ENCODE data around the gene PPM1F.
"Not testable (repeated sequence)": the region's sequence is repeated elsewhere in the genome, so short reads cannot be mapped to it uniquely, and the experiment has no call there.

Gene PPM1F

DNA sequence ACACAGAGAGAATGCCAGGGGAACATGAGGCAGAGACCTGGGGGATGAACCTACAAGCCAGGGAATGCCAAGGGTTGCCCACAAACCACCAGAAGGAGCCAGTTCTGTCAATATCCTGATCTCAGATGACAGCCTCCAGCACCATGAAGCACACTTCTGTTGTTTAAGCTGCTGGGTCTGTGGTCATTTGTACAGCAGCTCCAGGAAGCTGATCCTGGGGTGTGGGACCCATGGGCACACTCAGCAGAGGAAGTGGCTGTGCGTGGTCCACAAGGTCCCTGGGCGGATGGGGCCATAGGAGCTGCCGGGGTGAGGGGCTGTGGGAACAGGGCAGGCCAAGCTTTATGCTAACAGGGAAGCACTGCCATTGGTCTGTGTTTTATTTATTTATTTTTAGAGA is 12.1 kb downstream of the PPM1F start:
- no peak for DNase-seq (ENCODE audit: low spot score)

DNA sequence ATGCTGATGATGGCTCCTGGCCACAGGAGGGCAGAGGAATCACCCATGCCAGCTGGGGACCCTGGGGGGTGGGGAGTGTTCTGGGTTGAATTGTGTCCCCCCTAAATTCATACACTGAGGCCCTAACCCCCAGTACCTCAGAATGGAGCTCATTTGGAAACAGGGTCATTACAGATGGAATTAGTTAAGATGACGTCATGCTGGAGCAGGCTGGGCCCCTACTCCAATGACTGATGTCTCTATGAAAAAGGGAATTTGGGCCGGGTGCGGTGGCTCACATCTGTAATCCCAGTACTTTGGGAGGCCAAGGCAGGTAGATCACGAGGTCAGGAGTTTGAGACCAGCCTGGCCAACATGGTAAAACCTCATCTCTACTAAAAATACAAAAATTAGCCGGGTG is 12.7 kb downstream of the PPM1F start:
- not testable (repeated sequence) for DNase-seq (ENCODE audit: low spot score)

DNA sequence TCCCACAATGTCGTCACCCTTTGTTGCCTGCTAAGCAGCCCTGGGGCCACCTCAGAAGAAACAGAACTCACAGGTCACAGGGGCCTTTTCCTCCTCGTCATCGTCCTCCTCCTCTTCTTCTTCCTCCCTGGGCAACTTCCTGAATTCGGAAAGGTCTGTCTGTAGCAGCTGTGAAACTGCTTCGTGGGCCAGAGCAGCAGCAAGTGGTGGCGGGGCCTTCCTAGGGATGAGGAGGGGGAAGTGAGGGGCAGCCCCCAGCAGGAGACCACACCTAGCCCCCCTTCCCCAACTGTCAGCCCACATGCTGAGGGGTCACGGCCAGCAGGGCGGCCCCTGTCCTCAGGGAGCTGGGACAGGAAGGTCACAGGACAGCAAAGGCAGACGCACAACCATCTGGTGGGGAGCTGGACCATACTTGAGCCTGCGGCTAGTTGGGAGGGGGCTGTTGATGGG is 13.2 kb downstream of the PPM1F start:
- DNase-seq (ENCODE audit: low spot score), result no peak

DNA sequence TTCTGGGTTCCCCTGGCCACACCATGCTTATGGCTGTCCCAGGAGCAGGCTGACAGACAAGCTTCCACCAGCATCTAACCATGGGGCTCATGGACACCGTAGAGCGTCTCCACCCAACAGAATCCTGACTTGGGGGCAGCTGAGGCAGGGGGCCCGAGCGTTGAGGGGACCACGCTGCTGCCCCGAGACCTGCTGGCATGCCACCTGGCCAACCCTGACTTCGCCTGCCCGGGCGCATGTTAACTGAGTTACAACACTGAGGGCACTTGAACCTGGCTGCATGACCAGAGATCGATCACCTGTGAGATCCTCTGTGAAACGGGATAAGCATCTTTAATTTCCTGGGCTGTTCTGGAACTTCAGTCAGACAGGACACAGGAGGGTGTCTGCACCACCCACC is 13.7 kb downstream of the PPM1F start:
- DNase-seq (ENCODE audit: low spot score), result no peak

DNA sequence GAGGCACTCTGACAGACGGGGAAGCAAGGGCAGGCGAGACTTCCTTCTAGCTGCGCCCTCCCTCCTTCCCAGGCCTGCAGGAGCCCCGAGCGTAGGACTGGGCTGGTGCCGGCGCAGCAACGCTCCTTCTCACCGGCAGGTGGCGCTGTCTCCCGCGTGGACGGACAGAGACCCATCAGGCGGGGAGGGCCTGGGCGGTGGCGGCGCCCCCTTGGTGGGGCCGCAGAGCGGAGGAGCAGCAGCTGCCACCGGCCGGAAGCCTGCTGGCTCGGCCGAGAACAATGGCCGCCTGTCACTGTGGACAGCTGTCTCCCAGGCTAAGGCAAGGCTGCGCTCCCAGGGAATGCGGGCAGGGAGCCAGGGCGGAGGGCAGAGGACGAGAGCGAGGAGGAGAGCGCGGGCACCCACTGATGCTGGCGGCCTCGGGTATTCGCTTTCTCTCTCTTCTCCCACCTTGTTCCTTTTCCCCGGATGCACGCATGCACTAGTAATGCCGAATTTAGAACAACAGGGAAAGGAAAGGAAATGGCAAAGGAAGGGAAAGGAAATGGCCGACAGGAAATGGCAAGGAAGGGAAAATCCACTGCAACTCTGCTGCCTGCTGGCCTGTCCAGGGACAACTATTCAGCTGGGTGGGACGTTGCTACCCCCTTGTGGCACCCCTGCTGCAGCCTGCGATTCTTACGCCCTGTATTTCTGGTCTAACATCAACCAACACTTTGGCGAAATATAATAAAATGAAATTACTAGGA is 14.4 kb downstream of the PPM1F start:
- DNase-seq (ENCODE audit: low spot score), result peak; percentile 96

DNA sequence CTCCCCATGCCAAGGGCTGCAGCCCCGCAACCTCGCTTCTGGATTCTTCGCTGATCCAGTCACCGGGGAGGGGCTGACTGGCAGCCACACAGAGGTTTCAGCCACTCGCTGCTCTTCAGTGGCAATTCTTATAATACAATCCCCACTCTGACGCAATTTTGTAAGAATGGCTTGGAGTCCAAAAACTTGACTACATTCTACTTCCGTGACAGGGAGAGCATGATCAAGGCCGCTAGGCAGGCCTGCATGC is 14.9 kb downstream of the PPM1F start:
- no peak for DNase-seq (ENCODE audit: low spot score)

DNA sequence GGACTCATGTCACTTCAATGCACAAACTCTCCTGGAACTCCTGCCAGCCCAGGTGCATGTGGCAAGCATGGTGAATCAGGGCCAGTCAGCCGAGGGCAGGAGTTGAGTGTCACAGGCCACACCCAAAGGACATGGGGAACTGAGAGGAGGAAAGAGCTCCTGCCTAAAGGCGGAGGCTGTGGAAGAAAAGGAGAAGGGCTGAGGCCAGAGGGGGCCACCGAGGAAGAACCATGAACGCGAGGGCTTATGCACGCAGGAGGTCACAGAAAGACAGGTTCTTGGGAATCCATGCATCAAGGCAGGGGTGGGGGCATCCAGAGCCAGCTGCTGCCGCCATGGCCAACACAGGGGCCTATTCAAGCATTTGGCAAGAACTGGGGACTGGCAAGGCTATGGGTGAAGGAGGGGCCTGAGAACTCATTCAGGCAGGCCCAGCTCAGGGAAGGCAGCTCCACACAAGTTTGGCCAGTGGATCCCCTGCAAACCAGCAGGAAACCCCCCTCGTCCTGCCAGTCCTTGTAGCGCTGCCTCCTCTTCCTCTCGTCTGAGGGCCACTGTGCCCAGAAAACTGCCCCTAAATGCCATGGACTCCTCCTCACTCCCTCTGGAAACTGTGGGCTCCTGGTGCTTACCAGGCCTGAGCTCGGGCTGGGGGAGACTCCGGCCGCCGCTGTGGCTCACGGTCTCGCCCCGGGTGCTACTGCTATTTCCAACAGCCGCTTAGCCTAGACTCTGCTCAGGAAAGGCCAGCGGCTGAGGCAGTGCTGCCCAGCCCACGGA is 15.4 kb downstream of the PPM1F start:
- no peak for DNase-seq (ENCODE audit: low spot score)

DNA sequence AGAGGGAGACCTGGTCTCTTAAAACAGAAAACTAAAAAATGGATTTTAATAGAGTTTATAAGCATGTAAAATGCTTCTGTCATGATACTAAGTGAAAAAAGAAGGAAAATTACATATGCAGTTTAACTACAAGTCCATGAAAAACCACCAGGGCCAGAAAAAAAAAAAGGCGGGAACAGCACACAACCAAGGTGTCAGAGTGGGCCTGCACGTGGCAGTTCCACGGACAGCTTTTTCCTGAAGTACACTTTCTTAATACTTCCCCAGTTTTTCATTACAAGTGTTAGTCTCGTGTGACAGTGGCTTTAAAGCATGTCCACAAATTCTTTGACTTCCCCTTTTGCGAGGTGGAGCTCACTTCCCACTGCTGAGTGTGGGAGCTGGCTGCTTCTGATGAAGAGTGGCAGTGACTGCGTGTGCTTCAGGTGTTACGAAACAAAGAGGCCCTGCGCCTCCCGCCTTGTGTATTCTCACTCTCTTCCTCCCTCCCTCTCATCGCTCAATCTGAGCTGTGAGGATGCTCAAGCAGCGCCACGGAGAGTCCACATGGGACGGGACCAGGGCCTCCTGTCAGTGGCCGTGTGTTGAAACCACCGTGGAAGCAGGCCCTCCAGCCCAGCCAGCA is 16.4 kb downstream of the PPM1F start:
- no peak for DNase-seq (ENCODE audit: low spot score)

DNA sequence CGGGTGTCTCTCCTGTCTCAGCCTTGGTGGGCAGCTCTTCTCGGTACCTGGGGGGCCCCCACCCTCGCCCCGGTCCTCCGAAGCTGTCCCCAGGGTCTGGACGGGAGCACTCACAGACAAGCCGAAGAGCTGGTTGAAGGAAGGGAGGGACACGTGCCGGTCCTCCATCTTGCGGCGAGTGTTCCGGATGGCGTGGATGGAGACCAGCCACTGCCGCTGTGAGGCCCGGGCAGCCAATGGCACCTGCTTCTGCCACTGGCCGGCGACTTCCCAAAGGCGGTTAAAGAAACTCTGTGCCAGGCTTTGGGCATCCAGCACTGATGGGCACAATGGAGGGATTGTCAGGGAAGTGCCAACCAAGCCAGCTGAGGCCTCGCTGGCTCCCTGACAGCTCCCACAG is 18.7 kb downstream of the PPM1F start:
- no peak for DNase-seq (ENCODE audit: low spot score)

DNA sequence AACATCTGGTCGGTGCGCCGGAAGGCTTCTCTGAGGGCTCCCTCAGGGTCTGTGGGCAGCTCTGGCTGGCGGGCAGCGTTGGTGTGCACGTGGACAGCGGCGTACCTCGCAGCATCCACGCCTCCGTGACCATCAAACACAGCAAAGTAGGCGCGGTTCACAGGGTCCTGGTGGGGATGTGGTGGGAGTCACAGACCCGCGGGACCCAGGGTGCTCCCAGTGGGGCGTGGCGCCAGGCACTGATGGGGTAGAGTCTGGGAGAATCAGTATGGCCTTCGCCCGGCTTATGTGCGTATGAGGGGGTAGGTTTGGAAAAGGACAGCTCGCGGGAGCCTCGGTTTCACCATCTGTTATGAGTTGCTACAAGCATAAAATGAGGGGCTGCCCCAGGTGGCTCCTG is 19.2 kb downstream of the PPM1F start:
- no peak for DNase-seq (ENCODE audit: low spot score)

DNA sequence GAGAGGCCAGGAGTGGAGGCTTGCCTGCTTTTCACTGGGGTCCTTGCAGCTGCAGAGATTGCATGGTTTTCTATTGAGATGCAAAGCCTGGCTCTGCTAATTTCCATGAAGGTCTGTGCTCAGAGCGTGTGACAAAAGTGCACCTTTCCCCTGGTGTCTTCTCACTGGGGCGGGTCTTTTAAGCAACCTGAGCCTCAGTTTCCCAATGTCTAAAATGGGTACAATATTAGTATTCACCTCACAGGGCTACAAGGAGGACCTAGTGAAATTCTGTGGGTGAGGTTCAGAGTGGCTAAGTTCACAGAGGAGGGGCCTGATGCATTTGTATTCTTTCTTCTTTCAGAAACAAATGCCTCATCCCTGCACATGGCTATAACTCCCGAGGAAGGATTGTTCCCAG is 20.3 kb downstream of the PPM1F start:
- DNase-seq (ENCODE audit: low spot score), result no peak

DNA sequence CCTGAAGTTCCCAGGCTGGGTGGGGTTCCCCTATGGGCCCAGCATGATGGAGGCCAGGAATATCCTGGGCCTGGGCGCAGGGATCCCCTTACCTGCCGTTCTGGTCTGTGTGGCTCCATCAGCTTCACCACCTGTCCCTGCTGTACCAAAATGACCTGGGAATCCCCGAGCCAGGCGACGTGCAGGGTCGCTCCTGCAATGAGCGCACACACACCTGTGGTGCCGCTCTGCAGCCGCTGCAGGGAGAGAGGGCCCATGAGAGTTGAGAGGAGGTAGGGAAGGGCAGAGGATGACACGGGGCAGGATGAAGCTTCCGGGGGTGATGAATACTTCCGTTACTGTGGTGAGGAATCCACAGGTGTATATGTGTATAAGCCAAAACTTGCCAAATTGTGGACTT is 21.6 kb downstream of the PPM1F start:
- no peak for DNase-seq (ENCODE audit: low spot score)

DNA sequence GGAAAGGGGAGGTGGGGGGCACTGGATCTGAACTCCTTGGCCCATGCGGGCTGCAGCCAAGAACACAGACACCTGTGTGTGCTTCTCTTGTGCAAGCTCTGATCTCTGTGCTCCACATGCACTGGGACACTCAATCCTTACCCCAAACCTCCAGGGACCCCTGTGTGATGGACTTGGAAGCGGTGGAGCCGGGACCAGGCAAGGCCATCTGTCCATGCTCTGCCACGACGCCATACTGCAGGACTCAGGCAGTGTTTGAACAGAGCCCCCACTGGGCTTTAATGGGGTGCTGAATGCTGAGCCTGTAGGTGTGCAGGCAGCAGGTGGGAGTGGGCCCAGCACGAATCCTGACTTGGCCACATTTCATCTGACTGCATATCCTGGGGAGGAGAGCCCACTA is 23.4 kb downstream of the PPM1F start:
- no peak for DNase-seq (ENCODE audit: low spot score)

DNA sequence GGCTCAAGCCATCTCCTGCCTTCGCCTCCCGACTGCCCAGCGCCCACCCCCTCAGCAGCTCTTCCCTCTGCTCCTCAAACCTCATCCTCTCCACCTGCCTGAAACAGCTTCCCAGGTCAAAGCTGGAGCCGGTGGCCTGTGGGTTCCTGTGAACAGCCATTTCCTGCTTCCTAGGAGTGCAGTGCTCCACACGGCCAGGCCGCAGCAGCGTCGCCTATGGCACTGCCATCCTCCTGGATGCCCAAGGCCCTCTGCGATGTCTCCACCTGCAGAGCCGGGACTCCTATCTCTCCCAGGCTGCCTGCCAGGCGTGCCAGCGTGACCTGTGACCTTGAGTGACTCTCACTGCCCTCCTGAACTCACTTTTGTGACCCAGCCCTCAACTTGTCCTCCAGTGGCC is 24.6 kb downstream of the PPM1F start:
- no peak for DNase-seq (ENCODE audit: low spot score)

DNA sequence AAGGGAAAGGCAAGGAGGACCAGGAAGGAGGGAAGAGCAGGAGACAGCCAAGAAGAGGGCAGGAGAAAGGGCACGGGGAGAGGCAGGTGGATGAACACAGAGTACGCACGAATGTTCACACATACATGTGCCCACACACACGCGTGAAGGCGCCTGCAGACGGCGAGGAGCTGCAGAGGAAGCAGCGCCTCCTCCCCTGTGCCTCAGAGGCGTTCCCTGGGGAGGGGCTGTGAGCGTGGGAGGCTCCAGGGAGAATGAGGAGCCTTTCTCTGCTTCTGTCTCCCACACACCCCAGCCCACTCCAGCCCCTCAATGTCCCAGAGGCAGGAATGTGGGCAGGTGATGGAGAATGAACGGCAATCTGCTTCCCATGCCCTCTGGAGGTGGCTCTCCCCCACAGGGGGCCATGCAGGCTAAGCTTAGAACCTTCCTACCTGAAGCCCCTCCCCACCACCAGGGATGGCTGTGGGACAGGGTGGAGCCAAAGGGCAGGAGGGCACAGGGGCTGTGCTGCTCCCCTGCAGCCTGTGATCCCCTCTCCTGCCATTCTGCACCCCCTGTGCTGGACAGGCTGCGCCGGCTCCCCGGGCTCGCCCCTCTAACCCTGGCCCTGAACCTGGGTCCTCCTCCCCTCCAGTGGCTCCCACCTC is 25.3 kb downstream of the PPM1F start:
- peak; percentile 39 for DNase-seq (ENCODE audit: low spot score)

DNA sequence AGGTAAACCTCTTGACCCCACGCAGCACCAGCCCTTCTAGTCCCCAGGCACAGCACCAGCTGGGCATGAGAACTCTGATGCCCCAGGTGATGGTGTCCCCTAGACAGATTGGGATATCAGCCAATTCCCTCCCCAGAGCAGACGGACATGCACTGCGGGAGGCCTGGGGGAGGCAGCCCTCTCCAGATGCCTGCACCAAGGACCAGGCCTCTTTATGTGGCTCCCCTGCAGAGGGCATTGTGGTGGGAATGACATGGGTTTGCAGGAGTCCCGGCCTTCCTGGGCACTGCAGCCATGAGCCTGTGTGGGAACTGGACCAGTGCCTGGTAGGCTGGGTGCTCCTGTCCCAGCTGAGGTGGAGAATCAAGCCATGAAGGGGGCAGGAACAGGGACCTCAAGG is 25.9 kb downstream of the PPM1F start:
- DNase-seq (ENCODE audit: low spot score), result no peak

DNA sequence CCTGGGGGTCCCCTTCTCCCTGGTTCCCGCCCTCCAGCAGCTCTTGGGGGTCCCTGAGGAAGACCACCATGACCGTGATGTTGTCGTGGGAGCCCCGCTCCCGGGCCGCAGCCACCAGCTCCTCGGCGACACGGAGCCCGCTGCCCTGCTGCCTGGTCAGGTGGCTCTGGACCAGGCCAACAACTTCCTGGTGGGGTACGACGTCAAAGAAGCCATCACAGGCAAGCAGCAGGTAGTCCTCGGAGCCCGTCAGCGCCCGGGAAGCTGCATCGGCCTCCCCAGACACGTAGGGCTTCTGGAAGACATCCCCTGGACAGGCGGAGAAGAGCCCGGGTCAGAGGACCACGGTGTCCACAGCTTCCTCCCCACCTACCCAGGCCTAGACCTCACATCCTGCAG is 29.5 kb downstream of the PPM1F start:
- DNase-seq (ENCODE audit: low spot score), result no peak

DNA sequence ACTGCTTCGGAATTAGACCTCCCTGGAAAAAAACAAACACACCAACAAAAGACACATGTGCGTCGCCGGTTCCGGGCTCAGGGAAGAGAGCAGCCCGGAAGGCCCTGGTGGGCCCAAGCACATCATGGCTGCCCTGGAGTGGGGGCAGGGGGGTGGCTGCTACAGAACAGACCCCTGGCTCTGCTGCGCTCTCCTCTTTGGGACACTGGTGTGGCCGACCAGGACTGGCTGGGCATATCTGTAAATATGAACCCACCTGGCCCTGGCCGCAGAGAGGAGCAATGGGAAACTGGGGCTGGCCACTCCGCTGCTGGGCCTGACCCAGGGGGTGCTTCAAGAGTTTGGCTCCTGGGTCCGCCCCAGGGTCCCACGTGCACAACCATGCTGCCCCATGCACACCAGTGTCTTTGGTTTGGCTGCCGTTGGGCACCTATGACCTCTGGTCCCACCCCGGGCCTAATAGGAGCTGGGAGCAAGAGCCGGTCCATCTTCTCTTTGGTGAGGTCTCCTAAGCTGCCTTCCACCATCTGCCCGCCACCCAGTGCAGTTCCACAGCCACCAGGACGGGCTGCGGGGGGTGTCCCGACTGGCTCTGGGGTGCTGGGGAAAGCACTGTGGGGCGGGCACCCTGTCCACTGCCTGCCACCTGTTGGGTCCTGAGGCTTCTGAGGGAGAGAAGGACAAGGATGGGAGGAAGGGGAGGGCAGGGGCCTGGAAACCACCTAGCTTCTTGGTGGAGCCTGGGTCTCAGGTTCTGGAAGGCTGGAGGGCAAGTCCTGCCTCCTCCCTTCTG is 30.1 kb downstream of the PPM1F start:
- no peak for DNase-seq (ENCODE audit: low spot score)

DNA sequence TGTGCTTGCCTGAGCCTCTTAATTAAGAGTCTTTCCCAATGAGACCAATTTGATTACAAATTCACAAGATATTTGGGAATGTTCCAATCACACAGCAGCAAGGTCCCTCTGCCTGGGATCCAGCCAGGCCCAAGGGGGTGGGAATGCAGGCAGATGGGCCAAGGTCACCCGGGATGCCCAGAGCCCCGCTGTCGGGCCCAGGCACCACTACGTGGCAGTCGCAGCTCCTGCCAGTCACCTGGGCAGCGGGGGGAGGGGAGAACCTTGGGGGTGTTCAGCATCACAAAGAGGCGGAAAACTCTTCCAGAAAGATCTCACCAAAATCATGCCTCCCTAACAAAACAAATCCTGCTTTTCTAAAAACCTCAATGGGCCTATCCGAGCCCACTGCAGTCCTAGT is 30.9 kb downstream of the PPM1F start:
- peak; percentile 61 for DNase-seq (ENCODE audit: low spot score)

DNA sequence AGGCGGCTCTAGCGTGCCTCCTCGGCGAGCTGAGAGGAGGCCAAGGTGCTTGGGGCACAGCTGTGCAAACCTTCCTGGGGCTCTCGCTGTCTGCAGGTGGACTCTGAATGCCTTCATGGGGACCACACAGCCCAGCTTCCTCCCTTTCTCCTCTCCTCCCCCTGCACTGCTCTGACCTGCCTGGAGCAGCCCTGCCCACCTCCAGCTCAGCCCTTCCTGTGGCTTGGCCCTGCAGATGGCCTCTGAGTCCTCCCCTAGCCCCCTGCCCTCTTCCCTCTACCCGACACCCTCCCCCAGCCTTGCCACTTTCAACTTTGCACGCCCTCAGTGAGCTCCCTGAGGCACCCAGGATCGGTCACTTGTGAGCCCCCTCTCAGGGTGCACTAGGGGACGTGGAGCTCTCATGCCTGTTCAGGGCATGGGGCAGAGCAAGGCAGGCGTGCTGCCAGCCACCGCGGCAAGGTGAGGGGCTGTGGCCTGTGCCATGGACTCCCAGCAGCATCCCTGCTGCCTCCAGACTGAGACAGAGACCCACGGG is 31.4 kb downstream of the PPM1F start:
- no peak for DNase-seq (ENCODE audit: low spot score)

DNA sequence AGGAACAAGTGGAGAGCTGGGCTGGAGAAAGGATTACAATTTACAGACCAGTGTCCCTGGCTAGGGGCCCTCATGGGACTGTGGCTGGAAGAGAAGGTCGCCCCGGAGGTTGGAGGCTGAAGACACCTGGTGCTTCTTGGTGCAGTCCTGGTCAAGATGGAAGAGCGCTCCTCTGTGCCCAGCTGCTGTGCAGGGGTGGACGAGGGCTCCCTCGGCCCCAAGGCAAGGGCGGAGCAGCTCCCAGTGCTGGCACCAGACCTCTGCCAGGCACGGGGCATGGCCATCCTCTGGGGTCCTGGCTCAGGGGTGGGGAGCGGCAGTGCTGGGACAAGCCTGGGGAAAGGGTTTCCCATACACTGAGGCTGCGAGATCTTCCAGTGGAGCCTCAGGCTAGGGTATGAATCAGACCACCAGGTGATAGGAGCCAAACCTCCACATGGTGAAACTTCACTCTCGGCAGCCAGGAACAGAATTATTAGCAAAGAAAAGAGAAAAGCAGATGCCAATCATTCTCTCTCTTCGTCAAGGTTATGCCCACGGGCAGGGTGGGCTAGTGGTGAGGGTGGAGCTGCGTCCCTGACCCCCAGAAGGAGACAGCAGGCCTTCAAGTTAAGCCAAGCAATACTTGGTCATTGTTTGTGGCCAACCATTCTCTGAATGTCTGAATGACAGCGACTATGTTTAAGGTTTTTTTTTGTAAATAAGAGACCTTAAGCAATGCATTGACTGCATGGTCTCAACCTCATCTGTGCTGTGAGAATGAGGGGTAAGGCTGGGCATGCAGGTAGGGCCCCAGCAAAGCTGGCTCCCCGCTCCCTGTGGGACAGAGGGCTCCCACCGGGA is 32.1 kb downstream of the PPM1F start:
- no peak for DNase-seq (ENCODE audit: low spot score)

Measured in iPS-NIHi11 (cell line).